AG08395 (cell line): Measurements from ENCODE around the gene ANKRD12.
"Not testable (repeated sequence)": the region's sequence is repeated elsewhere in the genome, so short reads cannot be mapped to it uniquely, and the experiment has no call there.

ENCODE experiments used
- DNase-seq: peaks from one replicate; pipeline ENCODE4 v3.0.0; 2012; ENCODE audit warnings: mixed read lengths, low spot score

ANKRD12 gene

DNA sequence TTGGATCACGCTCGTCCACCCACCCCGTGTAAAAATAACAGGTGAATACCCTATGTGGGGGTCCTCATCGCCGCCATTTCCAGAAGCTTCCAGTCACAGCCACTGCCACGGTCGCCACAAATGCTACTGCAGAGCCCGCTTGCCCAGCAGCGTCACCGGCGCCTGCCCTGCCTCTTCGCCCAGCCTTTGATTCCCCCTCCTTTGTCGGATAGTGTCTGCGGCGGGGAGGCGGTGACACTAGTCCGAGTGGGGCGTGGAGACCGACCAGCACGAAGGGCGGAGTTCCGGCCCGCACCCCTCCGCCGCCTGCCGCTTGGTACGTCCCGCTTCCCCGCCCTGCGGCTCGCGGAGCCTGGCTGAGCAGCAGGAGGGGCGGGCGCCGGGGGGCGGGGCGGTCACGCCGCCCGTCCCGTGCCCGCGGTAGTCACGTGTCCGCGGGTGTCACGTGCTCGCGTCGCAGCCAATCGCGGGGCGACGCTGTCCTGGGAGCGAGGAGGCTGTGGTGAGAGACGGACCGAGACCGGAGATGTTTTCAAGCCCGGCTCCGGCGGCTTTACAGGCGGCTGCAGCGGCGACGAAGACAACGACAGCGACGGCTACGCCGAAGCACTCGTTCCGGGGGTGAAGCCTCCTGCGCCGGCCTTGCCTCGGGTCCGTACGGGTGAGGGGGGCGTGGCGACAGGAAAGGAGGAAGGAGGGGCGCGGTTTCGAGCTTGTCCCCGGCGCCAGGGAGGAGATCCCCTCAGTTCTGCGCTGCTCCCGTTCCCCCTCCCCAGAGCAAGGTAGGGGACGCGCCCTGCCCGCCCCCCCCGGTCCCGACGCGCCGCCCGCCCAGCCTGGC, at the start of gene ANKRD12:
Gene ANKRD12, plus strand, starts transcription at position 467 of the 841 bp plus-strand sequence. CDS start 45,652 bp downstream, outside the sequence.
- peak; percentile 98 for DNase-seq

DNA sequence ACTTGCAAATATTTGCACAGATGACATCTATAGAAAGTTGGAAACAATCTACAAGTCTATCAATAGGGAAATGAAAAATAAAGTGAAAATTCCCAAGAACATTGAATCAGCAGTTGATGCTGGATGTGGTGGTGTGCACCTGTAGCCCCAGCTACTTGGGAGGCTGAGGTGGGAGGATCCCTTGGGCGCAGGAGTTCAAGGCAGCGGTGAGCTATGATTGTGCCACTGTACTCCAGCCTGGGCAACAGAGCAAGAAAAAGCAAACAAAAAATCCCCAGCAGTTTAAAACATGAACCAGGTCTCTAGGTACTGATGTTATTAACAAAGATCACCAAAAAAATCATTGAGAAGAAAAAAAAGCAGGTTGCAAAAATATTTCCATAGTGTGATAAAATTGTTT, 49.4 kb upstream of the ANKRD12 start:
- no peak for DNase-seq

DNA sequence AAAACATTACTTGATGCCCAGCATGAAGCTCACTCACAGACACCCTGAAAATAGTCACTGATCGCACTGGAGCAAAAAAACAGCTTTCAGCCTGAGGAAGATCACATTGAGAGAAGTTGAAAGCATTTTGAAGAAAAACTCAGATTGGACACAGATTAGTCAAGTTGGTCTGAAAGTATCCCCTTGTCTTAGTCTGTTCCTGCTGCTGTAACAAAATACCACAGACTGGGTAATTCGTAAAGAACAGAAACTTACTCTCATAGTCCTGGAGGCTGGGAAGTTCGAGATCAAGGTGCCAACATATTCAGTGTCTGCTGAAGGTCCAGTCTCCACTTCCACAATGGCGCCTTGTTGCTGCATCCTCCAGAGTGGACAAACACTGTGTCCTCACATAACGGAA, 48.3 kb upstream of the ANKRD12 start:
- no peak for DNase-seq

DNA sequence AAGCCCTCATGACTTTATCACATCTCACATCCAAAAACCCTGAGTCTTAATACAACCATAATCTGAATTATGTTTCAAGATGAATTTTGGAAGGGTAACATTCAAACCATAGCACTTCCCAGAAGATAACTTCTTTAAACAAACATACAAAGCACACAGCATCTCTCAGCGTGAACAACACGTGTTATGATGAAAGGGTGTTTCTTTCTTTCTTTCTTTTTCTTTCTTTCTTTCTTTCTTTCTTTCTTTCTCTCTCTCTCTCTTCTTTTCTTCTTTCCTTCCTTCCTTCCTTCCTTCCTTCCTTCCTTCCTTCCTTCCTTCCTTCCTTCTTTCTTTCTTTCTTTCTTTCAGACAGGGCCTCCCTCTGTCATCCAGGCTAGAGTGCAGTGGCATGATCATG, 47.9 kb upstream of the ANKRD12 start:
- DNase-seq = not testable (repeated sequence)

DNA sequence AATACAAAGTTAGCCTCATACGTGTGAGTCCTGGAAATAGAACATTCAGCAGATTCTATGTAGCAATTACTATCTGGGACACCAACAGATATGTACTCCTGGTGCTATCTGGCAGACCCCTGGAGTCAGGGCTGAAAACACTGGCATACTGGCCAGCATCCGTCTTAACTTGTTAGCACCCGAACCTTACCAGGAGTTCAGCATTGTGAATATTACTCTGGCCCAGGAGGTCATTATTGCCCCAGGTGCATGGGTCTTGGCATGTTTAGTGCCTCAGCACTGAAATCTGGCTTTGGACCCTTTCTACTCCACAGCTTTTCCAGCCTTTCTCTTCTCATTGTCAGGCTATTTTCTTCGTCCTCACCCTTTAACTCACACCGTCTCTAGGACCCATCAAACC, 46.0 kb upstream of the ANKRD12 start:
- DNase-seq = no peak

DNA sequence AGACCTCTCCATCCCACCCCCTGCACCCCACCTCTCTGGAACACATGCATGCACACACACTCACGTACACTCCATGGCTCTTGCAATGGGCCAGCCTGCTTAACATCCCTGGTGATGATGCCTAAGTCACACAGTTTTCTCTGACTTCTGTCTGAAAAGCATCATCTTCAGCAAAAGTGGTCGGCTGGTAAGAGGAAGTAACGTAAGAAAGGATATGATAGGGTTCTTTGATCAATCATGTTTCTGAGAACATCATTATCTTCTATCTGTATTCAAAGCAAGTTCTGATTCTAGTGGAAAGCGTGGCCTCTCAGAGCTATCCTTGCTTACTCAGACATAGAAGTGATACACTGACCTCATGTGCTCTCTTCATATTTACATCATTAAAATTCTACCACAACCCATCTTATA, 45.5 kb upstream of the ANKRD12 start:
- DNase-seq = no peak

DNA sequence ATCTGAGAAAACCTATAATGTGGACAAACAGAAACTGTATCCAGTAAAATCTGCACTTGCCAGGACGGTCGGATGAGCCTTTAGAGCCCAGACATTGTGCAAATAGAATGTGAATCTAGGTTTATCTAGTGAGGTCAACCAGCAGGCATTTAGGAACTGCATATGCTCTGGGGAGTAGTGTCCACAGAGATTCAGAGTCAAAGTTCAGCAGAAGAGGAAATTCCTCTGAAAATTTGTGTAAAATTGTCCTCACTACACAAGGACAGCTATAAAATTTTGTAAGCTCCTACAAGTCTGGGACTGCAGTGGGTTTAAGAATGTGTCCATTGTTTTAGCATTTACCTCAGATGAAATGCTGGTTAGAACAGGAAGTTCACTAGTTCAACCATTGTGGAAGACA, 43.9 kb upstream of the ANKRD12 start:
- DNase-seq = no peak

DNA sequence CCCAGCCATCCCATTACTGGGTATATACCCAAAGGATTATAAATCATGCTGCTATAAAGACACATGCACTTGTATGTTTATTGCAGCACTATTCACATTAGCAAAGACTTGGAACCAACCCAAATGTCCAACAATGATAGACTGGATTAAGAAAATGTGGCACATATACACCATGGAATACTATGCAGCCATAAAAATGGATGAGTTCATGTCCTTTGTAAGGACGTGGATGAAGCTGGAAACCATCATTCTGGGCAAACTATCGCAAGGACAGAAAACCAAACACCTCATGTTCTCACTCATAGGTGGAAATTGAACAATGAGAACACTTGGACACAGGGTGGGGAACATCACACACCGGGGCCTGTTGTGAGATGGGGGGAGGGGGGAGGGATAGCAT, 43.5 kb upstream of the ANKRD12 start:
- not testable (repeated sequence) for DNase-seq

DNA sequence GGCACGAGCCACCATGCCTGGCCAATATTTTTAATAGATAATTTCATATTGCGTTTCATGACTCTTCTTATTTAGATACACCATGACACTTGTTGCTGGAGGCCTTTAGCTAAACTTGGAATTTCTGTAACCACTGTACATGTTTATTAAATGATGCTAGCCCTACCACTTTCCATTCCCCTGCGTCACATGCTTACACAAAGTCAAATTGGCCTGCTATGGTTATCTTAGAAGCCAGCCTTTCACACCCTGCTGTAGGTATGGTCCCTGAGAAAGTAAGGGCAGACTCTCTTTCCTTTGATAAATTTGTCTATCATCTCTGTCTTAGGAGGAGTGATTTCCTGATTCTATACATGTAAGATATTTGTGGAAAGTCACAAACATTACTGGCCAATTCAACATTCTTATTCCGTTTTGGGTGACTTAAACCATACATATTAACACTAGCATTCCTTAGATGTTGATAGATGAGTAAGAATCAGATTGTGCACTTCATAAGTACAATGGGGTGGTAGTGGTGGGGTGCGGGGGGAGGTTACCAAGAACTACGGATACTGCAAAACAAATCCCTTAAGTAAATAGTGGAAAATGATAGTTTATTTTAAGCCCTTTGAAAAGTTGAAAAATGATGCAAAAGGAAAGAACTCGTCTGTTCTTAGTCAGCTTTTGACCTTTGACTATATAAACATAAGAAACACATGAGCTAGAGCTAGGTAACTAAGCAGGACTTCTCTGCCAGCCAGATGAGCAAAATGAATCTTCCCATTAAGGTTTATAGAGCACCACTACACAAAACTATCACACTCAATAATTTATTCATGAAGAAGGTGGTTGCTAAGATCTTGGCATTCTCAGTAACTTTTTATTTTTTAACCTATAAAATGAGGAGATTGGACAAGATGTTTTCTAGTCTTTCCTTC, 42.0 kb upstream of the ANKRD12 start:
- no peak for DNase-seq

DNA sequence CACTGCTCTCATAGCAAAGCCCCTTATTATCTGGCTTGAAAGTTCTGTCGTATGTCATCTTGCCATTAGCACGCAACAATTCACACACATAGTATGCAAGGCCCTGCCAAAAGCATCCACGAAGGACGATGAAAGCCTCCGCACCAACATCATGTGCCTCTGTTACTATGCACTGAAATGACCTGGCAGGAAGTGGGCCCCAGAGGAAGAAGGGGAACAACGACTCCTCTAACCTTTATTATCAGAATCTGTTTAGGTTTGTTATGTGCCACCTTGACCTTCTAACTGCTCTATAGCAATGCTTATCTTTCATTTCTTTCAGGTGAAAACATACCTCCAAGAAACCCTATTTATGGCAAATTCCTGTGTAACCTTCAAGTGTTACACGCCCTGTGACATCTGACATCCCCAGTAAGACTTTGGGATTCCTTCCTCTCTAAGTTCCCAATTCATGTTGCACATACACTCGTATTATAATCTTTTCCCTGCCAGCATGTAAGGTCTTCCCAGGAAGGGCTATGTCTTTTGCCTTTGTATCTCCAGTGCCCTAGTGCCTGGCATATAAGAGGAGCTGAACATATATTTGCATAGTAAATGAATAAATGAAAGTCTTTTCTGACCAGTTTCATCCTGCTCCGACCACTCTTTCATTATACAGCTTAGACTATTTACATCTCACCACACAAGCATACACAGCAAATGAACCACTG, 41.1 kb upstream of the ANKRD12 start:
- no peak for DNase-seq

DNA sequence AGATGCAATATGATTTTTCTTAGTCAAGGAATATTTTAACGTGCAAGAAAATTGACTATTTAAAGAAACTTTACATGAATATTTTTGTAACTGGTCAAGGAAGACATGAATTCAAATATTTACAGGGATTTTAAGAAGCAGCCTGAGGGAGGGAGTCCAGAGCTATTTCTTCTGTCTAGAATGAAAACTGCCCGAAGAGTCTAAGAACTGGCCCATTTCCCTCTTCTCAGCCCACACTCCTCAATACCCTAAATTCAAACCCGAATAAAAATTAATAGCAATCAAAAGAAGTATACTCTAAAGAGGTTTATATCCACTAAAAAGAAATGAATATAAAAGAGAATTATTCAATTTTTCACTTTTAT, 40.6 kb upstream of the ANKRD12 start:
- no peak for DNase-seq

DNA sequence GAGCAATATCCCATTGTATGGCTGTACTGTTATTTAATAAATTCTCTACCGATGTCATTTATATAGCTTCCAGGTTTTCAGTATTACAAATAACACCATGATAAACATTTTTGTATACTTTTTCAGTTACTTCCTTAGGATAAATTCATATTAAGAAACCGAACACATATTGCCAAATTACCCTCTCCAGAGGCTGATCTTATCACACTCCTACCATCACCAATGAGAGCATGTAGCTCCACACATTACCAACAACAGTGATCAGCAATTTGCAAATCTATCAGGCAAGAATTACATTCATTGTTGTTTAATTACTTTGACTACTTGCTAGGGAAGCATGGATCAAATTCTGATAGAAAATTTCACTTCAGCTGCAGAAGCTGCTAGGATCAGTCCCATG, 39.9 kb upstream of the ANKRD12 start:
- no peak for DNase-seq

DNA sequence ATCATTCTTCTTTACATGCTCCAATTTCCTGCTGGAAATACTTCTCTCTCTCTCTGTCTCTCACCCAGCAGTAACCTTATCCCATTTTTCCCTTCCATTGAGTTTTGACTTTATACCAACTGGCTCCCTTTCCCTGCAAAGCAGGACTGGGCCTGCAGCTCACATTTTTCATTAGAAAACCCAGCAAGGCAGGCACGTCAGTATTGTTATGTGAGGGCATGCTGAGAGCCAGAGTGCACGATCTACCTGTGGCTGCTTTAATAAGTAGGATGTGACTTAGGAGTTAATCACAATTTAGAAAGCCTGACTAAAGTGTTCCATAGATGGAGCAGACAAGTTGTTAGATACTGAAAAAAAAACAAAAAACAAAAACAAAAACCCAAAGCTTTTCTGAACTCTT, 39.2 kb upstream of the ANKRD12 start:
- no peak for DNase-seq

DNA sequence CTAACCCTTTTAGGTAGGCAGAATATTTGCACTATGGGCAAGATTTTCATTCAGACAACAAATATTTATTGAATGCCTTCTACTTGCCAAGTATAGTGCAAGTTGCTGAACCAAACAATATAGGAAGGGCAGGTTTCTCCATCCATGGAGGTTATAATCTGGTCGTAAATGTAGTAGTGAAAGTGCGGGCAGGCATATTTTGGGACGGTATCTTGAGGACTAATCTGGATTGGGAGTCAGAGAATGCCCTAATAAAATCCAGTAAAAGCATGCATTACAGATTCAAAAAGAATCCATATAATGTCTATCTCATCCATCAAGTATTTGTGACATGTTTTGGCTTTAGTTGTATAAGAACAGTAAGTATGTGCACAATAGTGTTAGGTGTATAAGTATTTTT, 35.8 kb upstream of the ANKRD12 start:
- no peak for DNase-seq

DNA sequence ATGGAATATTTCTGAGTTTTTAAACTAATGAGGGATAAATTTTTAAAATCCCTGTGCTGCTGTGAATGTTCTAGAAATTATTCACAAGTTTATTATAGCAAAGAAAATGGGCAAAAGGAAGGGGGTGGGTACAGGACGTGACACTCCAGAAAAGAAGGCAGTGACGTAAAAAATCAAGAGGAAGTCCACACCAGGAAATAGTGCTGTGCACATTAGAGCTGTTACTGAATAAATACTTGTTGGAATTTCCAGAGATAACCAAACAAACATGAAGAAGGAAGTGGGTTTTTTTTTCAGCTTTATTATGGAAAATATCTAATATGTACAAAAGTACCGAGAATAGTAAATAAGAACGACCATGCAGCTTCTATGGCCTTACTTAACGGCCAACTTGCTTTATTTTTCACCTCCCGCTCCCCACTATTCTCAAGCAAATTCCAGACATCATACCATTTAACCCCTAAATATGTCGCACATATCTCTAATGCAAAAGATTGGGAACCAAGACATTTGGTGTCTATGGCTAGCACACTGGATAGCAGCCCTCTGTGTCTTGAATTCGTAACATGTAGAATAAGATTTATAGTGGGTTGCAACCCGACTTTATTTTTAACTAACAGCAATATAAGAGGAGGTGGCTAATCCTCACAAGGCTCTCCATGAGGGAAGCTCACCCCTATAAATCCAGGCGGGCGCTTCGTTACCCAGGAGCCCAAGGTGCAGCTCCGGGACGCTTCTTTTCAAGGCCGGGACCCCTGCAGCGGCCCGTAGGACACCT, 34.7 kb upstream of the ANKRD12 start:
- peak; percentile 46 for DNase-seq

DNA sequence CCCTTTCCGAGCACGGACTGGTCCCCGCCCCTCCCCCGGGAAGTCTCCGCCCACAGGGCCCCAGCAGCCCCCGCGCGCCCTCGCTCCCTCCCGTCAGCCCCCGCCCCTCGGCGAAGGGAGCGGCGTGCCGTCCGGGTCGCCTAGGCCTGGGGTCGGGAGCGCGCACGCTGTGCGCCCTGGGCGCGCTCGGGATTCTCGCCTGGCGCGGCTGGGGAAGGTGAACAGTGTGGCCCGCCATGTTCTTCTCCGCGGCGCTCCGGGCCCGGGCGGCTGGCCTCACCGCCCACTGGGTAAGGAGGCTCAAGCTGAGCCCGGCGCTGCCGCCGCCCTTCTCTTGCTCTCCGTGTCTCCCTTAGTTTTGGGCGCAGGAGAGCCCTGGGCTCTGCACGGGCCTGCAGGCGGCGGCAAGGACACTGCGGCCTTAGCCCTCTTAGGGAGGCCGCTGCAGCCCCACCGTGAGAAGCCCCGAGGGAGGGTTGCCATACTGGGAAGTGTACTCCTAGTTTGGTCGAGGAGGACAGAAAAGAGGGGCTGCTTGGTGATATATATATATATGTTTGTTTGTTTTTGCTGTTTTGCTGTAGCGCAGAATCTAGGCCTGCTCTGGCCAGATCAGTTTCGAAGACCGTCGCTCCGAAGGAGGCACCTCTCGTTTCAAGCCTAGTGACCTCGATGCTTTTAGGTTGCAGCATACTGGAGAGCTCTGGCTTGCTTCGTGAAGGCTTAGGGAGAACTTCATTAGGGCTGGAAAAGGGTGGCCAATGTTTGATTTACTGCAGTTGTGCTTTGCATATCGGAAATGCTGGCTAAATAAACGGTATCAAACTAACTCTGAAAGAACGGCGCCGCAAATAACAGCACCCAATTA, 33.8 kb upstream of the ANKRD12 start, which contains the start of gene NDUFV2:
Gene NDUFV2, plus strand, starts transcription at position 192 of the 868 bp plus-strand sequence. Its CDS starts 45 bp downstream, at position 237.
- peak; percentile 99 for DNase-seq

DNA sequence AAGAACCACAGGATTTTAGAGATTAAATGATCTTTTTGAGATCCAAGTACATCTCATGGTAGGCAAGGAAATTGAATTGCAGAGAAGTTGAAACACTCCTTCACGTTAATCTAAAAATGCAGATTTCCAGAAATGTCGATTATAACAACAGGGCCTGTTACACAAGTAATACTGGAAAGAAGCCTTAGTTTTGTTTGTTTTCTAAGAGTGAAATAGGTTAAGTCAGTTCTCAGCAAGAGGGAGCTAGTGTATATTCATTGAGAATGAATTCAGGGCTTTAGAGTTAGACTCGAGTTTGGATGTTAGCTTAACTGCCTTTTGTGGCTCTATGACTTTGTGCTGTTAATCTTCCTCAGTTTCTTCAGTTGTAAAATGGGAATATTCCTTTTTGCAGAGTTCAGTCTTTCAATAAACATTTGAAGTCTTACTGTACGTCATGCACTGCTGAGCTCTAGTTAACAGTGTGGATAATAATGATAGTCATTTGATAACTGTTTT, 33.2 kb upstream of the ANKRD12 start:
- DNase-seq = peak; percentile 22

DNA sequence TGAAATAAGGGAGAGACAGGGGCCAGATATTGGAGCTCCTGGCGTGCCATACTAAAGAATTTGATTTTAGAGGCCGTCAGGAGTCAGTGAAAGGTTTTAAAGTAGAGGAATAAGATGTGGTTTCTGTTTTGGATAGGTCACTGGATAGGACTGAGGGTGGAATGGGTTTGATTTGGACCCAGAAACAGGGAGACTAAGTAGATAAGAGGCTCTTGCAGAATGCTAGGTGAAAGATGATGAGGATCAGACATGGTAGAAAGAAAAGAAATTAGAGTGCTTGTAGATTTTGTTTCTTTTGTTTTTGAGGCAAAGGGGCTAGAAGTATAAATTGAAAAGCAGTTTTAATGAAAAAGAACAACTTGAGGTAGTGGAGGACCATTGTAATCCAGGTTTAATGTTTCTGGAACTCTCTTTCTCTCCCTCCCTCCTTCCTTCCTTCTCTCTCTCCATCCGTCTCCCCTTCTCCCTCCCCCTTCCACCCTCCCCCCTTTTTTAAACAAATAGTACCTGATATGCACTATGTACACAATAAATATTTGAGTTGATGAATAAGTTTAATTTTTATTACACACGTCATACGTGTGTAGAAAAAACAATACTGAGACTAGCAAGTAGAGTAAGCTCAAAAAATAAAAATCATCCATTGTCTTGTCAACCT, 32.2 kb upstream of the ANKRD12 start:
- no peak for DNase-seq

DNA sequence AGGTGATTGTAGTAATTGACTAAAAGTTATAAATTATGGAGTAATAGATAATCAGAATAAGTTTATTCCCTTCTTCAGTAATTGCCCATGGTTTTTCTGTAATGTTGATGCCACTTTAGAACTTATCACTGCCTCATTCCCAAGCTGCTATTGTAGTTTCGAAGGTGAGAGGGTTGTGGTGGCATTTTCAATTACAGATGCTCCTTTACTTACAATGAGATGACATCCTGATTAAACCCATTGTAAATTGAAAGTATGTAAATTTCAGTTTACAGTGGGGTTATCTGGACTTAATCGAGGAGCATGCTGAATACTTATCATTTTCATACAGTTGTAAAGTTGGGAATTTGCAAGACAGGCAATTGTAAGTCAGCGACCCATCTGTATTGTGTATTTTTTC, 31.2 kb upstream of the ANKRD12 start:
- DNase-seq = no peak

DNA sequence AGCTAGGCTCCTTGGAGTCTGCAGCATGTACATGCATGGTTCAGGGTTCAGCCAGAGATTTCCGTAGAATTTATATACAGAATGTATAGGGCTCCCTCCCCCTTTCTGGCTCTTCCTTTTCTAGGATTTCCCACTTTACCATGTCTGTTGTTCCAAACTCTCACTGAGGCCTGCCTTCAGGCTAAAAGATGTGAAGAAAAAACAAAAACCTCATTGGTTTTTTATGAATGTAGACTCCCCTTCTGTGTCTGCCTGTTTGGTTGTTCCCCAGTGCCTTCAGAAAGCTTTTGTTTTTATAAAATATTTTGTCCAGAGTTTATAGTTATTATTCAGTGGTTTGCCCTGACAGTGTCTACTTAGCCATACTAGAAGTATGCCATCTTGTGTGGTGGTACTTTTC, 30.5 kb upstream of the ANKRD12 start:
- no peak for DNase-seq
